Neural cell (in vitro differentiated cells): ENCODE results near the gene MICA. TPM values are rescaled to one million over a fixed set of nuclear protein-coding genes. Genes with fewer than 3 reads are reported as not detected.
"Not testable (repeated sequence)": the region's sequence is repeated elsewhere in the genome, so short reads cannot be mapped to it uniquely, and the experiment has no call there.

Experiments used
- H2AFZ ChIP-seq: fragments of 200-600, 300-800 bp; sonication (generic), shearing (Covaris generic); 2 replicates; pipeline ENCODE4 v1.6.0; 2014; ENCODE audit warnings: low read depth, mild to moderate bottlenecking, antibody characterized with exemption, low read length, moderate library complexity
- H3F3A ChIP-seq: fragments of 200-600 bp; shearing (Covaris generic); 2 replicates; pipeline ENCODE4 v1.6.1; 2016; ENCODE audit warnings: mild to moderate bottlenecking, moderate library complexity, mixed read lengths, antibody characterized with exemption, low read length; ENCODE audit not compliant: insufficient read depth, poor library complexity, severe bottlenecking
- H3K27ac ChIP-seq: fragments of 200-600, 300-800 bp; sonication (generic), shearing (Covaris generic); 2 replicates; pipeline ENCODE4 v1.5.1; 2014; ENCODE audit warnings: mild to moderate bottlenecking, low read length, moderate library complexity
- H3K27me3 ChIP-seq: fragments of 300-800, 200-600 bp; sonication (generic), shearing (Covaris generic); 2 replicates; pipeline ENCODE4 v1.6.0; 2014; ENCODE audit warnings: mild to moderate bottlenecking, low read depth, low read length, moderate library complexity; ENCODE audit not compliant: insufficient read depth
- H3K36me3 ChIP-seq: fragments of 300-800, 200-600 bp; sonication (generic), shearing (Covaris generic); 2 replicates; pipeline ENCODE4 v1.5.1; 2014; ENCODE audit warnings: mild to moderate bottlenecking, antibody characterized with exemption, low read length, moderate library complexity; ENCODE audit not compliant: insufficient read depth
- H3K4me2 ChIP-seq: fragments of 300-800, 200-600 bp; sonication (generic), shearing (Covaris generic); 2 replicates; pipeline ENCODE4 v1.6.0; 2014; ENCODE audit warnings: mild to moderate bottlenecking, low read length
- H3K4me3 ChIP-seq: fragments of 300-800, 200-600 bp; sonication (generic), shearing (Covaris generic); 2 replicates; pipeline ENCODE4 v1.5.1; 2014; ENCODE audit warnings: mild to moderate bottlenecking, low read length, moderate library complexity
- H3K79me2 ChIP-seq: fragments of 200-600 bp; shearing (Covaris generic); replicated peaks from 2 replicates; pipeline ENCODE4 v1.6.0; 2014; ENCODE audit warnings: mild to moderate bottlenecking, low read length, moderate library complexity; ENCODE audit not compliant: insufficient read depth
- H3K9ac ChIP-seq: fragments of 300-800, 200-600 bp; sonication (generic), shearing (Covaris generic); 2 replicates; pipeline ENCODE4 v1.6.1; 2016; ENCODE audit warnings: mild to moderate bottlenecking, low read length, mixed read lengths
- H3K9me2 ChIP-seq: fragments of 200-600 bp; shearing (Covaris generic); 2 replicates; pipeline ENCODE4 v1.6.1; 2016; ENCODE audit warnings: mild to moderate bottlenecking, low read length, mixed read lengths; ENCODE audit not compliant: insufficient read depth
- H3K9me3 ChIP-seq: fragments of 200-600, 300-800 bp; sonication (generic), shearing (Covaris generic); 2 replicates; pipeline ENCODE4 v1.6.1; 2016; ENCODE audit warnings: mild to moderate bottlenecking, mixed run types, low read length, moderate library complexity, mixed read lengths
- H4K20me1 ChIP-seq: fragments of 200-600 bp; shearing (Covaris generic); 2 replicates; pipeline ENCODE4 v1.6.1; 2016; ENCODE audit warnings: mild to moderate bottlenecking, mixed run types; ENCODE audit not compliant: insufficient read depth
- EP300 ChIP-seq: fragments of 450-650 bp; conservative IDR thresholded peaks from 2 replicates; pipeline ENCODE4 v1.6.1; 2014; ENCODE audit warnings: antibody characterized with exemption, mild to moderate bottlenecking, moderate library complexity; ENCODE audit not compliant: poor library complexity, severe bottlenecking
- EZH2 ChIP-seq: fragments of 200-600, 300-800 bp; shearing (Covaris generic), sonication (generic); IDR thresholded peaks from 2 replicates; pipeline ENCODE4 v1.6.1; 2014; ENCODE audit warnings: antibody characterized with exemption, low read length, borderline replicate concordance, mild to moderate bottlenecking; ENCODE audit not compliant: insufficient read depth, poor library complexity, severe bottlenecking
- MXI1 ChIP-seq: fragments of 450-650 bp; conservative IDR thresholded peaks from 2 replicates; pipeline ENCODE4 v1.6.1; 2014; ENCODE audit warnings: antibody characterized with exemption, mild to moderate bottlenecking; ENCODE audit not compliant: poor library complexity, severe bottlenecking
- POLR2AphosphoS5 ChIP-seq: IDR thresholded peaks from 2 replicates; pipeline ENCODE4 v1.6.1; 2012
- RAD21 ChIP-seq: fragments of 450-650 bp; conservative IDR thresholded peaks from 2 replicates; pipeline ENCODE4 v1.6.1; 2014; ENCODE audit warnings: antibody characterized with exemption, mild to moderate bottlenecking, moderate library complexity
- SMC3 ChIP-seq: fragments of 450-650 bp; conservative IDR thresholded peaks from 2 replicates; pipeline ENCODE4 v1.6.1; 2014; ENCODE audit warnings: antibody characterized with exemption, mild to moderate bottlenecking, moderate library complexity; ENCODE audit not compliant: poor library complexity
- TAF1 ChIP-seq: IDR thresholded peaks from 2 replicates; pipeline ENCODE4 v1.6.1; 2012; ENCODE audit warnings: low read depth
- polyA plus RNA-seq: library from polyadenylated mRNA; depleted of rRNA; stranded (reverse); fragments of >200 nt; gene quantifications from 2 replicates; pipeline ENCODE4 v1.2.3, GENCODE V29; 2014
- TF ChIP-seq, protein P1 (sequence below): IDR thresholded peaks from 2 replicates; pipeline ENCODE4 v1.6.1; 2012; ENCODE audit warnings: borderline replicate concordance
- TF ChIP-seq, protein P2 (sequence below): fragments of 450-650 bp; IDR thresholded peaks from 2 replicates; pipeline ENCODE4 v1.5.1; 2014; ENCODE audit warnings: antibody characterized with exemption, mild to moderate bottlenecking, moderate library complexity; ENCODE audit not compliant: poor library complexity, severe bottlenecking

MICA gene
- polyA plus RNA-seq, 1 donor from 2014 or later: 0.87 TPM

DNA sequence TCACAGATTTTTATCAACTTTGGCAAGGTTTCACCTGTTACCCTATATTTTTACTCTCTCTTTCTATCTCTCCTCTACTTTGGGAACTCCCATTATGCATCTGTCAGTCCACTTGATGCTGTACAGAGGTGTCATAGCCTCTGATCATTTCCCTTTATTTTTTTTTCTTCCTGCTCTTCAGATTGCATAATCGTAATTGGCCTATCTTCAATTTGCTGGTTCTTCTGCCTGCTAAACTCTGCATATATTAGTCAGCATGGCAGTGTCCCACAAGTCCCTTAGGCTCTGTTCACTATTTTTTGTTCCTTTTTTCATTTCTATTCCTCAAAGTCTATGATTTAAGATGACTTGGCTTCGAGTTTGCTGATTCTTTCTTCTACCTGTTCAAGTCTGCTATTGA, 49.9 kb downstream of the MICA start:
- TF ChIP-seq EP300: no peak
- H3K27me3 ChIP-seq: no peaks in the 10 kb centered on the region

DNA sequence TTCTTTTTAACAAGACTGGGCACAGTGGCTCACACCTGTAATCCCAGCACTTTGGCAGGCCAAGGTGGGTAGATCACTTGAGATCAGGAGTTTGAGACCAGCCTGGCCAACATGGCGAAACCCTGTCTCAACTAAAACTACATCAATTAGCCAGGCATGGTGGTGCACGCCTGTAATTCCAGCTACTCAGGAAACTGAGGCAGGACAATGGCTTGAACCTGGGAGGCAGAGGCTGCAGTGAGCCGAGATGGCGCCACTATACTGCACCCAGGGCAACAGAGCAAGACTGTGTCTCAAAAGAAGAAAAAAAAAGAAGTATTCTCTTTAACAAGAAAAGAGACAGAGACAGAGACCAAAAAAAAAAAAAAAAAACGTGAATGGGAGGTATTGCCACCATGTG, 56.5 kb downstream of the MICA start:
- not testable (repeated sequence) for H3K4me2 ChIP-seq, H3K9me2 ChIP-seq, H4K20me1 ChIP-seq, H3F3A ChIP-seq, H3K9ac ChIP-seq, H3K27me3 ChIP-seq, H2AFZ ChIP-seq, H3K79me2 ChIP-seq, H3K9me3 ChIP-seq, H3K36me3 ChIP-seq, H3K4me3 ChIP-seq, H3K27ac ChIP-seq

More for the DNA sequence above, 49.9 kb downstream of the MICA start:
- Histone ChIP-seq H3K9me2 (no peaks in the 10 kb centered on the region), H3K4me3 (no peak overlapping the region), H3K27ac (no peak overlapping the region), H4K20me1 (no peaks in the 10 kb centered on the region), H3F3A (no peaks in the 10 kb centered on the region), H3K79me2 (no peaks in the 10 kb centered on the region), H2AFZ (no peak overlapping the region), H3K9me3 (peaks cover 3% of the 10 kb centered on the region), H3K9ac (no peak overlapping the region), H3K36me3 (no peaks in the 10 kb centered on the region), H3K4me2 (no peak overlapping the region)

DNA sequence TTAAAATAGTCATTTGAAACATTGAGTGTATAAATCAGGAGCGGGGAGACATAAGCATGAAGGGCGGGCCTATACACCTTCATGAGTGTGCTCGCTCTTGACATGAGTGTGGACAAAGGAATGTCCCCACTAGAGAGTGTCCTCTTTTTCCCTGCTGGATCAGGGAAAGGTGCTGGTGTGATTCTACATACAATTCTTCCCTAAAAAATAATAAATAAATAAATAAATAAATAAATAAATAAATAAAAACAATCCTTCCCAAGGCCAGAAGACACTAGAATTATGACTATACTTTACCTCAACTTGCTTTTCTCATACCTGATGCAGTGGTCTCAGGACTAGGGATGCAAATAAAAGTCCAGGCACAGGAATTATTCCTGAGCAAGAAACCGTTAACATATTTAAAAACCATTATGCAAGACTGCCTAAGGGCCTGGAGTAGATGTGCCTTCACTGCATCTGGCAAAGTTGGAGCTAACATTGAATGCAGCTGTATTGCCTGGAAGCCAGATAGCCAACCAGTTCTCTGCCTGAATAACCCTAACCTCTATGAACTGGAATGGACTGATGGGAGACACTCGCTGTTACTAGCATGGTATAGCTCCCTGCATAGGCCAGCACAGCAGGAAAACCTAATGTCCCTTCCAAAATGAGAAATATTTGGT, 57.1 kb downstream of the MICA start:
- Histone ChIP-seq H3K9me3 (peaks cover 3% of the 10 kb centered on the region), H3K27ac (no peak overlapping the region), H3K36me3 (no peaks in the 10 kb centered on the region), H3K79me2 (no peaks in the 10 kb centered on the region), H3K9ac (no peak overlapping the region), H2AFZ (no peak overlapping the region), H4K20me1 (no peaks in the 10 kb centered on the region), H3K4me3 (no peak overlapping the region), H3F3A (no peaks in the 10 kb centered on the region), H3K9me2 (no peaks in the 10 kb centered on the region), H3K4me2 (no peak overlapping the region), H3K27me3 (no peaks in the 10 kb centered on the region)
- TF ChIP-seq EP300 (no peak), SMC3 (no peak), EZH2 (no peak), MXI1 (no peak), POLR2AphosphoS5 (no peak), TAF1 (no peak), RAD21 (no peak)
- TF ChIP-seq, protein P1, sequence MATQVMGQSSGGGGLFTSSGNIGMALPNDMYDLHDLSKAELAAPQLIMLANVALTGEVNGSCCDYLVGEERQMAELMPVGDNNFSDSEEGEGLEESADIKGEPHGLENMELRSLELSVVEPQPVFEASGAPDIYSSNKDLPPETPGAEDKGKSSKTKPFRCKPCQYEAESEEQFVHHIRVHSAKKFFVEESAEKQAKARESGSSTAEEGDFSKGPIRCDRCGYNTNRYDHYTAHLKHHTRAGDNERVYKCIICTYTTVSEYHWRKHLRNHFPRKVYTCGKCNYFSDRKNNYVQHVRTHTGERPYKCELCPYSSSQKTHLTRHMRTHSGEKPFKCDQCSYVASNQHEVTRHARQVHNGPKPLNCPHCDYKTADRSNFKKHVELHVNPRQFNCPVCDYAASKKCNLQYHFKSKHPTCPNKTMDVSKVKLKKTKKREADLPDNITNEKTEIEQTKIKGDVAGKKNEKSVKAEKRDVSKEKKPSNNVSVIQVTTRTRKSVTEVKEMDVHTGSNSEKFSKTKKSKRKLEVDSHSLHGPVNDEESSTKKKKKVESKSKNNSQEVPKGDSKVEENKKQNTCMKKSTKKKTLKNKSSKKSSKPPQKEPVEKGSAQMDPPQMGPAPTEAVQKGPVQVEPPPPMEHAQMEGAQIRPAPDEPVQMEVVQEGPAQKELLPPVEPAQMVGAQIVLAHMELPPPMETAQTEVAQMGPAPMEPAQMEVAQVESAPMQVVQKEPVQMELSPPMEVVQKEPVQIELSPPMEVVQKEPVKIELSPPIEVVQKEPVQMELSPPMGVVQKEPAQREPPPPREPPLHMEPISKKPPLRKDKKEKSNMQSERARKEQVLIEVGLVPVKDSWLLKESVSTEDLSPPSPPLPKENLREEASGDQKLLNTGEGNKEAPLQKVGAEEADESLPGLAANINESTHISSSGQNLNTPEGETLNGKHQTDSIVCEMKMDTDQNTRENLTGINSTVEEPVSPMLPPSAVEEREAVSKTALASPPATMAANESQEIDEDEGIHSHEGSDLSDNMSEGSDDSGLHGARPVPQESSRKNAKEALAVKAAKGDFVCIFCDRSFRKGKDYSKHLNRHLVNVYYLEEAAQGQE: no peak
- TF ChIP-seq, protein P2, sequence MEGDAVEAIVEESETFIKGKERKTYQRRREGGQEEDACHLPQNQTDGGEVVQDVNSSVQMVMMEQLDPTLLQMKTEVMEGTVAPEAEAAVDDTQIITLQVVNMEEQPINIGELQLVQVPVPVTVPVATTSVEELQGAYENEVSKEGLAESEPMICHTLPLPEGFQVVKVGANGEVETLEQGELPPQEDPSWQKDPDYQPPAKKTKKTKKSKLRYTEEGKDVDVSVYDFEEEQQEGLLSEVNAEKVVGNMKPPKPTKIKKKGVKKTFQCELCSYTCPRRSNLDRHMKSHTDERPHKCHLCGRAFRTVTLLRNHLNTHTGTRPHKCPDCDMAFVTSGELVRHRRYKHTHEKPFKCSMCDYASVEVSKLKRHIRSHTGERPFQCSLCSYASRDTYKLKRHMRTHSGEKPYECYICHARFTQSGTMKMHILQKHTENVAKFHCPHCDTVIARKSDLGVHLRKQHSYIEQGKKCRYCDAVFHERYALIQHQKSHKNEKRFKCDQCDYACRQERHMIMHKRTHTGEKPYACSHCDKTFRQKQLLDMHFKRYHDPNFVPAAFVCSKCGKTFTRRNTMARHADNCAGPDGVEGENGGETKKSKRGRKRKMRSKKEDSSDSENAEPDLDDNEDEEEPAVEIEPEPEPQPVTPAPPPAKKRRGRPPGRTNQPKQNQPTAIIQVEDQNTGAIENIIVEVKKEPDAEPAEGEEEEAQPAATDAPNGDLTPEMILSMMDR: no peak
